Thyroid gland (tissue), 4 donors: ENCODE measurements around the gene SPEM3.

Source experiments
- CTCF ChIP-seq, 6 experiments: fragments of 200-600 bp in 3 of 6; fragments of 450-650 bp in 3 of 6; sonication (generic) in 3 of 6; IDR thresholded peaks; one replicate each; pipeline ENCODE4 v1.5.1; 2016 to 2019; ENCODE audit warnings: antibody characterized with exemption in 6 of 6, mild to moderate bottlenecking in 2 of 6, inconsistent platforms in 1 of 6, moderate library complexity in 1 of 6
- POLR2A ChIP-seq, 2 donors: fragments of 450-650 bp; IDR thresholded peaks; one replicate each; pipeline ENCODE4 v1.6.1; 2017; ENCODE audit warnings: antibody characterized with exemption in 2 of 2, mild to moderate bottlenecking in 2 of 2, moderate library complexity in 1 of 2

- TF ChIP-seq CTCF (IDR thresholded peaks at IDR 0.05) = no peak
- no peak for TF ChIP-seq POLR2A (IDR thresholded peaks at IDR 0.05)
These were observed 12.3 kb upstream of the SPEM3 start for GRCh38 chr17:7416323-7416722.
